Umbilical cord (tissue), 2 donors: ENCODE results near the gene KIRREL3. TPM values are rescaled to one million over a fixed set of nuclear protein-coding genes. Genes with fewer than 3 reads are reported as not detected.

Source experiments
- DNase-seq: peaks from one replicate; pipeline ENCODE4 v3.0.0-alpha.2; 2015; ENCODE audit warnings: low spot score
- total RNA-seq: library from RNA; depleted of rRNA; stranded (reverse); fragments of >200 nt; gene quantifications from one replicate; pipeline ENCODE4 v1.2.3, GENCODE V29; 2014; ENCODE audit warnings: low replicate concordance; ENCODE audit not compliant: insufficient read depth

The KIRREL3 gene
- total RNA-seq, 1 donor from 2014 or later = 0.72 TPM

GRCh38 chr11:126534141-126534805 lies 466.3 kb downstream of the KIRREL3 start:
- DNase-seq = no peak

GRCh38 chr11:126533560-126533959 lies 467.0 kb downstream of the KIRREL3 start:
- no peak for DNase-seq

GRCh38 chr11:126530416-126530815 lies 470.2 kb downstream of the KIRREL3 start:
- DNase-seq = no peak

- no peak for DNase-seq
Measured at GRCh38 chr11:126529037-126529436, 471.5 kb downstream of the KIRREL3 start.

- DNase-seq = no peak
Measured at GRCh38 chr11:126528075-126528474, 472.5 kb downstream of the KIRREL3 start.

GRCh38 chr11:126527651-126528050 lies 472.9 kb downstream of the KIRREL3 start:
- DNase-seq = no peak

GRCh38 chr11:126526471-126526870 lies 474.1 kb downstream of the KIRREL3 start:
- DNase-seq = no peak

- no peak for DNase-seq
Measured at GRCh38 chr11:126525702-126526101, 474.9 kb downstream of the KIRREL3 start.

- DNase-seq = no peak
Measured at GRCh38 chr11:126525216-126525615, 475.4 kb downstream of the KIRREL3 start.

GRCh38 chr11:126523441-126524205 lies 476.9 kb downstream of the KIRREL3 start:
- DNase-seq = no peak

- DNase-seq = no peak
Measured at GRCh38 chr11:126522606-126523005, 478.0 kb downstream of the KIRREL3 start.

- DNase-seq = no peak
Measured at GRCh38 chr11:126522152-126522551, 478.4 kb downstream of the KIRREL3 start.

GRCh38 chr11:126521196-126521595 lies 479.4 kb downstream of the KIRREL3 start:
- DNase-seq = no peak

GRCh38 chr11:126519764-126520734 lies 480.5 kb downstream of the KIRREL3 start:
- DNase-seq = no peak

- DNase-seq = no peak
Measured at GRCh38 chr11:126518972-126519690, 481.4 kb downstream of the KIRREL3 start.

- no peak for DNase-seq
Measured at GRCh38 chr11:126518071-126518971, 482.2 kb downstream of the KIRREL3 start.

GRCh38 chr11:126515501-126515900 lies 485.1 kb downstream of the KIRREL3 start:
- no peak for DNase-seq

- no peak for DNase-seq
Measured at GRCh38 chr11:126514061-126514693, 486.4 kb downstream of the KIRREL3 start.
